Activated CD4-positive, alpha-beta T cell treated with anti-CD3 and anti-CD28 coated beads for 36 hours (primary cell): ENCODE results near the gene SCAPER. TPM values are rescaled to one million over a fixed set of nuclear protein-coding genes. Genes with fewer than 3 reads are reported as not detected.
"Not testable (repeated sequence)": the region's sequence is repeated elsewhere in the genome, so short reads cannot be mapped to it uniquely, and the experiment has no call there.

Source experiments
- ATAC-seq: fragments of 200-7000 bp; cut with Tn5 transposase; one replicate; pipeline ENCODE4 v1.10.0; 2021; ENCODE audit warnings: mild to moderate bottlenecking, moderate library complexity
- CTCF ChIA-PET: fragments of 350-600 bp; sonication (Branson Sonifier 250); formaldehyde crosslinking; loops from one replicate; lab custom pipeline; 2021; ENCODE audit warnings: antibody characterized with exemption; lab: Charles Lee
- POLR2A ChIA-PET: fragments of 350-600 bp; sonication (Branson Sonifier 250); formaldehyde crosslinking; loops from one replicate; lab custom pipeline; 2021; ENCODE audit warnings: antibody characterized with exemption, inconsistent platforms; lab: Charles Lee
- DNase-seq: peaks from one replicate; pipeline ENCODE4 v3.0.0-alpha.2; 2020
- H3K27ac Mint-ChIP-seq: one replicate; pipeline ENCODE4 v1.8.0; 2021; ENCODE audit warnings: mixed read lengths
- H3K27me3 Mint-ChIP-seq: one replicate; pipeline ENCODE4 v1.8.0; 2021; ENCODE audit warnings: mixed read lengths
- H3K36me3 Mint-ChIP-seq: one replicate; pipeline ENCODE4 v1.8.0; 2021; ENCODE audit warnings: low read depth, mixed read lengths
- H3K4me1 Mint-ChIP-seq: one replicate; pipeline ENCODE4 v1.8.0; 2021; ENCODE audit warnings: mixed read lengths
- H3K4me3 Mint-ChIP-seq: one replicate; pipeline ENCODE4 v1.8.0; 2021; ENCODE audit warnings: mild to moderate bottlenecking, moderate library complexity, mixed read lengths
- H3K9me3 Mint-ChIP-seq: one replicate; pipeline ENCODE4 v1.8.0; 2021; ENCODE audit warnings: low read depth, mixed read lengths
- intact Hi-C, 2 experiments: fragments of 100-400 bp; cut with DNase I in 1 of 2; cut with micrococcal nuclease in 1 of 2; formaldehyde crosslinking; loops; one replicate each; pipeline versions ENCODE4 v1.14.2 to v1.15.1; 2022 to 2024; cut with DNase I, micrococcal nuclease
- total RNA-seq, 2 experiments: library from RNA; stranded (reverse); gene quantifications; one replicate each; pipeline ENCODE4 v1.2.3, GENCODE V29; 2021

SCAPER gene
- total RNA-seq, 2 experiments from 2014 or later = 25.9 to 35.2 TPM

GRCh38 chr15:76330080-76330680 lies 575.0 kb downstream of the SCAPER start:
- ATAC-seq (no peak), DNase-seq (no peak)
- POLR2A ChIA-PET = no interaction called here
- Mint-ChIP-seq H3K27me3 (peaks cover 37% of the 10 kb centered on the region), H3K9me3 (no peaks in the 10 kb centered on the region), H3K4me1 (peaks cover 2% of the 10 kb centered on the region), H3K4me3 (no peak overlapping the region), H3K36me3 (no peaks in the 10 kb centered on the region), H3K27ac (no peak overlapping the region)
- intact Hi-C loops = loop anchor here in 1 of 2 experiments (5.0 kb wide), 1 partner anchor 93 kb away; no protein-coding TSS in a partner anchor
- CTCF ChIA-PET = interaction anchor here (0.8 to 1.1 kb wide), 4 partner anchors 15 to 191 kb away, joined by 3 to 5 read pairs (median 4); partner anchors contain the start of gene ETFA

- Mint-ChIP-seq H3K4me3 (no peak overlapping the region), H3K27ac (no peak overlapping the region), H3K9me3 (no peaks in the 10 kb centered on the region), H3K36me3 (no peaks in the 10 kb centered on the region), H3K27me3 (peaks cover 29% of the 10 kb centered on the region), H3K4me1 (no peaks in the 10 kb centered on the region)
- intact Hi-C loops = no loop called here
- CTCF ChIA-PET = interaction anchor here (1.1 kb wide), 1 partner anchor 16 kb away, joined by 4 read pairs; no protein-coding TSS in a partner anchor
- no peak for DNase-seq
- POLR2A ChIA-PET = no interaction called here
- ATAC-seq = no peak
These were observed 576.2 kb downstream of the SCAPER start for GRCh38 chr15:76328958-76329357.

DNA sequence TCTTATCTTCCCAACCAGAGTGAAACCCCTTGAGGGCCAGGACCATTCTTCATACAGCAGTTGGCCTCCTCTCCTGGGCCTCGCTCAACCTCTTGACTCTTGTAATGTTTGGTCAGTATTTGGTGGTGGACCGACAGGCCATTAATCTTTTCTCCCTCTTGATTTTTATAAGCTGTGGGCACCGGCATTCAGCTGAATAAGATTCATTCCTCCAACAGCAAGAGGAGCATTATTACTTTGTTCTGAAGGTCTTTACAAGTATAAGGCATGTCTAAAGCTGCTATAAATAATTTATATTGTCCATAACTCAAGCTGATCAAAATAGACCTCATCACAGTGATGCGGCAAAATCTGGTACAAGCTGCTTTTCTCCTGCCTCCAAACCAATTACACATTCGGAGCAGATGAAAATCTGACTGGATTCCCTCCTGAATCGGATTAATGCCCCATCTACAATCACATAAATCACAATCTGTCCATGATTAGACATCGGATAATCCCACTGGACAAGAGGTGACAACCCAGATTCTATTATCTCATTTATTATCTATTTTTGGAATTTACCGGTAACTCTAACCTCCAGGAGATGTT lies 576.9 kb downstream of the SCAPER start:
- intact Hi-C loops = no loop called here
- H3K4me1 Mint-ChIP-seq = no peaks in the 10 kb centered on the region
- no peaks in the 10 kb centered on the region for H3K36me3 Mint-ChIP-seq
- peaks cover 31% of the 10 kb centered on the region for H3K27me3 Mint-ChIP-seq
- ATAC-seq (no peak), DNase-seq (no peak)
- POLR2A ChIA-PET = no interaction called here
- no peaks in the 10 kb centered on the region for H3K9me3 Mint-ChIP-seq
- no peak overlapping the region for H3K27ac Mint-ChIP-seq
- CTCF ChIA-PET = interaction anchor here (0.7 to 0.8 kb wide), 2 partner anchors 10 to 618 kb away, joined by 3 to 4 read pairs; no protein-coding TSS in a partner anchor
- no peak overlapping the region for H3K4me3 Mint-ChIP-seq

DNA sequence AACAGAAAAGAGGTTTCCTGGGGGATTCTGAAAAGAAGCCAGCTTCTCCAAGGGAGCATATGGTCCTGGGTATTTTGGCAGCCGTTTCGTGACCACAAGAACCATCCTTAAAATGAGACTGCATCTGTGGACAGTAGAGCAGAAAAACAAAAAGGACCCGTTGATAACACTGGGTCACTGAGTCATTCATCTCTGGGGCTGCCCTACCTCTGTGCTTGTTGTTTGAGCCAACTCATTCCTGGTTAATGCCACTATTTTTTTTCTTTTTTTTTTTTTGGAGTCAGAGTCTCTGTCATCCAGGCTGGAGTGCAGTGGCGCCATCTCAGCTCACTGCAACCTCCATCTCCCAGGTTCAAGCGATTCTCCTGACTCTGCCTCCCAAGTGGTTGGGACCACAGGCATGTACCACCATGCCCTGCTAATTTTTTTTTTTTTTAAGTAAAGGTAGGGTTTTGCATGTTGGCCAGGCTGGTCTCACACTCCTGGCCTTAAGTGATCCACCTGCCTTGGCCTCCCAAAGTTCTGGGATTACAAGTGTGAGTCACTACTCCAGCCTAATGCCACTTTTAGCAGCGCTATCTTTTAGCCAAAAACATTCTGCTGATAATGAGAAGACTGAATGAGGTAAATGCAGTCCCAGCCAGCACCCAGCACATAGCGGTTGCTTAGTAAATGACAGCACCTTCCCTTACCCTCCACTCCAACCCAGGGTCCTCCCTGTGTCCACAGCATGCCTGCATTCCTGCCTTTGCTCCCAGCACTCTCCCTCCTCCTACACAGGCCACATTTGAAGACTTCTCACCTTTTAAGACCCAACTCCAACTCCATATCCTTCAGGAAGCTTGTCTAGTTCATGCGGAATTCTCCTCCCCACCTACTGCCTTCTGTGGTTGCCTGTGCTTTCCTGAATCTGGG lies 577.7 kb downstream of the SCAPER start:
- H3K27me3 Mint-ChIP-seq = peaks cover 33% of the 10 kb centered on the region
- ATAC-seq = no peak
- CTCF ChIA-PET = interaction anchor here (0.6 to 0.8 kb wide), 3 partner anchors 9 to 618 kb away, joined by 3 to 4 read pairs (median 3); no protein-coding TSS in a partner anchor
- no peaks in the 10 kb centered on the region for H3K36me3 Mint-ChIP-seq
- POLR2A ChIA-PET = no interaction called here
- H3K9me3 Mint-ChIP-seq = no peaks in the 10 kb centered on the region
- H3K4me1 Mint-ChIP-seq = no peaks in the 10 kb centered on the region
- no peak overlapping the region for H3K4me3 Mint-ChIP-seq
- intact Hi-C loops = no loop called here
- no peak for DNase-seq
- H3K27ac Mint-ChIP-seq = no peak overlapping the region

GRCh38 chr15:76325704-76326103 lies 579.4 kb downstream of the SCAPER start:
- intact Hi-C loops = no loop called here
- Mint-ChIP-seq H3K27ac (no peak overlapping the region), H3K27me3 (peaks cover 37% of the 10 kb centered on the region), H3K4me3 (no peak overlapping the region), H3K36me3 (no peaks in the 10 kb centered on the region), H3K9me3 (no peaks in the 10 kb centered on the region), H3K4me1 (no peaks in the 10 kb centered on the region)
- no peak for DNase-seq
- ChIA-PET CTCF (interaction anchor here (1.0 kb wide), 1 partner anchor 140 kb away, joined by 3 read pairs; no protein-coding TSS in a partner anchor), POLR2A (no interaction called here)
- ATAC-seq = no peak

DNA sequence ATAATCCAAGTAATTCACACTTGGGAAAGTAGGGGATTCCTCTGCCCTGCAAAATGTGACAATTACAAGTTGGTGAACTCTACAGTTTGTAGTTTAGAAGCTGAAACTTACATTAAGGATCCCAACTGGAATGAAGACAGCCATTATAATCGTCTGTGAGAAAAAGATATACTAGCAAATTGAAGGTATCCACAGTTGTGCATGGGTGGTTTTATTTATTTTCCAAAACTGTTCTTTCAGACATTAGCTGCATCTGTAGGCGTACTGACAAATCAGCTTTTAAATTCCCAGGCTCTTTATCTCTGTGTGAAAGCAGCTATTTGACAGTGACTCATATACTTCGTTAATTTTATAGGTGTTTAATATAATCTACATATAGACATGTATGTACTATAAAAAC lies 581.1 kb downstream of the SCAPER start:
- CTCF ChIA-PET = interaction anchor here (0.7 to 1.2 kb wide), 2 partner anchors 12 to 90 kb away, joined by 3 read pairs; partner anchors contain the start of gene ISL2

GRCh38 chr15:76321602-76322001 lies 583.5 kb downstream of the SCAPER start:
- H3K36me3 Mint-ChIP-seq = no peaks in the 10 kb centered on the region
- DNase-seq (no peak), ATAC-seq (no peak)
- POLR2A ChIA-PET = no interaction called here
- CTCF ChIA-PET = no interaction called here
- H3K27me3 Mint-ChIP-seq = peaks cover 21% of the 10 kb centered on the region
- H3K9me3 Mint-ChIP-seq = no peaks in the 10 kb centered on the region
- no peaks in the 10 kb centered on the region for H3K4me1 Mint-ChIP-seq
- H3K27ac Mint-ChIP-seq = no peak overlapping the region
- H3K4me3 Mint-ChIP-seq = no peak overlapping the region
- intact Hi-C loops = no loop called here

More for the DNA sequence above, 581.1 kb downstream of the SCAPER start:
- POLR2A ChIA-PET = interaction anchor here (0.5 kb wide), 1 partner anchor 571 kb away, joined by 4 read pairs; no protein-coding TSS in a partner anchor
- intact Hi-C loops = no loop called here
- no peaks in the 10 kb centered on the region for H3K36me3 Mint-ChIP-seq
- H3K4me3 Mint-ChIP-seq = no peak overlapping the region
- ATAC-seq (no peak), DNase-seq (no peak)
- H3K9me3 Mint-ChIP-seq = no peaks in the 10 kb centered on the region
- H3K4me1 Mint-ChIP-seq = no peaks in the 10 kb centered on the region
- H3K27ac Mint-ChIP-seq = no peak overlapping the region
- H3K27me3 Mint-ChIP-seq = peaks cover 27% of the 10 kb centered on the region

DNA sequence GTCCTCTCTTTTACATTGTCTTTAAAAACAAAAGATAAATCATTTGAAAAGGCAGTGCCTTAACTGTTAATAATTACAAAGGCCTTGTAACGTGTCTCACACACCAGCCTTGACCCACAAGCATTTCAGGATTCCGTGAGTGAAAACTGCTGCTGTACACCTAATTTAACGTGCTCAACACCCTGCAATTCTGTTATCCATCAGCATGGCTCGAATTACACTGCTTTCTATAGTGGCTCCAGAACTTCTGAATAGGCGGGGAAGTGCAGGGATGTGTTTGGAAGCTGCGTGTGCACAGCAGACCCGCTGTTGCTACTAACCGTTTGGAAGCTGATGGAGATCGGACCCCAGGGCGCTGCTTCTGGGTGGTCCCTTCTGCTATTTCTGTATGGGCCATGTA lies 584.0 kb downstream of the SCAPER start:
- ChIA-PET CTCF (no interaction called here), POLR2A (no interaction called here)
- no peaks in the 10 kb centered on the region for H3K36me3 Mint-ChIP-seq
- no peak for ATAC-seq
- no peak for DNase-seq
- intact Hi-C loops = no loop called here
- H3K4me1 Mint-ChIP-seq = no peaks in the 10 kb centered on the region
- no peaks in the 10 kb centered on the region for H3K9me3 Mint-ChIP-seq
- no peak overlapping the region for H3K27ac Mint-ChIP-seq
- peaks cover 20% of the 10 kb centered on the region for H3K27me3 Mint-ChIP-seq
- H3K4me3 Mint-ChIP-seq = no peak overlapping the region

GRCh38 chr15:76320012-76320411 lies 585.1 kb downstream of the SCAPER start:
- ATAC-seq (no peak), DNase-seq (no peak)
- Mint-ChIP-seq H3K4me3 (no peak overlapping the region), H3K27ac (no peak overlapping the region), H3K4me1 (no peaks in the 10 kb centered on the region), H3K9me3 (no peaks in the 10 kb centered on the region), H3K36me3 (no peaks in the 10 kb centered on the region), H3K27me3 (peaks cover 19% of the 10 kb centered on the region)
- POLR2A ChIA-PET = no interaction called here
- intact Hi-C loops = no loop called here
- CTCF ChIA-PET = no interaction called here

DNA sequence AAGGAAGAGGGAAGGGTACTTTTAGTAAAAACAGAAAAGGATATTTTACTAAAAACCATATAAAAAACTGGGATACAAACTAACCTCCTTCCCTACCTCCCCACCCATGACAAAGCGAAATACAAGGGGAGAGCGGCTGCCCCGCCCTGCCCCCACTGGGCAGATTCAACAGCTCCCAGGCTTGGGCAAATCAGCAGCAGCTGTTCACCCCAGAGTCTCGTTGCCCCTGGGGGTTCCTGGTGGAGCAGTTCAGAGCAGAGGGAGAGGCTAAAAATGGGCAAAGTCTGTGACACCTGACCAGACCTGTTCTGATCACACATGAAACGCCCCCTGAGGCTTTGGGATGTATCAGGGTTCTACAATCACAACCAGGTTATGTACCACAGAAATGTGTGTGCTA lies 591.4 kb downstream of the SCAPER start:
- no peak for DNase-seq
- H3K27me3 Mint-ChIP-seq = no peaks in the 10 kb centered on the region
- ChIA-PET POLR2A (no interaction called here), CTCF (interaction anchor here (0.9 to 1.2 kb wide), 2 partner anchors 22 to 175 kb away, joined by 3 to 4 read pairs; no protein-coding TSS in a partner anchor)
- no peak overlapping the region for H3K4me3 Mint-ChIP-seq
- peaks cover 16% of the 10 kb centered on the region for H3K4me1 Mint-ChIP-seq
- H3K36me3 Mint-ChIP-seq = peaks cover 5% of the 10 kb centered on the region
- no peak for ATAC-seq
- H3K9me3 Mint-ChIP-seq = no peaks in the 10 kb centered on the region
- intact Hi-C loops = loop anchor here in 1 of 2 experiments (5.0 kb wide), 1 partner anchor 471 kb away; the partner anchor contains the start of gene UBE2Q2
- no peak overlapping the region for H3K27ac Mint-ChIP-seq

- CTCF ChIA-PET = interaction anchor here (0.6 to 1.2 kb wide), 4 partner anchors 18 to 1118 kb away, joined by 3 to 4 read pairs (median 3); no protein-coding TSS in a partner anchor
- ATAC-seq = not testable (repeated sequence)
These were observed 592.0 kb downstream of the SCAPER start for GRCh38 chr15:76313175-76313567.

More at GRCh38 chr15:76313175-76313567, 592.0 kb downstream of the SCAPER start:
- POLR2A ChIA-PET, DNase-seq, H3K9me3 Mint-ChIP-seq, H3K4me3 Mint-ChIP-seq, H3K27me3 Mint-ChIP-seq, H3K36me3 Mint-ChIP-seq, H3K27ac Mint-ChIP-seq: not testable (repeated sequence)
- peaks cover 22% of the 10 kb centered on the region for H3K4me1 Mint-ChIP-seq
- intact Hi-C loops = loop anchor here in 1 of 2 experiments (5.0 kb wide), 1 partner anchor 471 kb away; the partner anchor contains the start of gene UBE2Q2
